GM21528 (cell line): ENCODE results near the gene SLC16A6.
"Not testable (repeated sequence)": the region's sequence is repeated elsewhere in the genome, so short reads cannot be mapped to it uniquely, and the experiment has no call there.

Experiments
- ATAC-seq: cut with Tn5 transposase; IDR thresholded peaks from one replicate; pipeline ENCODE4 v1.9.1; 2021; ENCODE audit warnings: mild to moderate bottlenecking, moderate library complexity; ENCODE audit not compliant: unreplicated experiment, low FRiP score

SLC16A6 gene

GRCh38 chr17:68290955-68291835 lies at the start of gene SLC16A6, which contains the start of gene ARSG:
Gene SLC16A6, minus strand, starts transcription at chr17:68291127. Its CDS starts 12,807 bp downstream, at chr17:68278320.
Gene ARSG, plus strand, starts transcription at chr17:68291495. Its CDS starts 15,999 bp downstream, at chr17:68307494.
- ATAC-seq: peak; percentile 52

- ATAC-seq: no peak
Observed at GRCh38 chr17:68334393-68334792, 43.5 kb upstream of the SLC16A6 start.

- not testable (repeated sequence) for ATAC-seq
Observed at GRCh38 chr17:68331932-68332331, 41.0 kb upstream of the SLC16A6 start.

- no peak for ATAC-seq
Observed at GRCh38 chr17:68329331-68329730, 38.4 kb upstream of the SLC16A6 start.

GRCh38 chr17:68328676-68329075 lies 37.7 kb upstream of the SLC16A6 start:
- no peak for ATAC-seq

- ATAC-seq: no peak
Observed at GRCh38 chr17:68327823-68328557, 37.1 kb upstream of the SLC16A6 start.

GRCh38 chr17:68326681-68327080 lies 35.8 kb upstream of the SLC16A6 start:
- ATAC-seq: no peak

- no peak for ATAC-seq
Observed at GRCh38 chr17:68325961-68326360, 35.0 kb upstream of the SLC16A6 start.

GRCh38 chr17:68324654-68325336 lies 33.9 kb upstream of the SLC16A6 start:
- no peak for ATAC-seq

GRCh38 chr17:68324114-68324513 lies 33.2 kb upstream of the SLC16A6 start:
- ATAC-seq: no peak

GRCh38 chr17:68322630-68323029 lies 31.7 kb upstream of the SLC16A6 start:
- ATAC-seq: no peak

GRCh38 chr17:68321556-68321954 lies 30.6 kb upstream of the SLC16A6 start:
- ATAC-seq: no peak

- ATAC-seq: no peak
Observed at GRCh38 chr17:68320943-68321555, 30.1 kb upstream of the SLC16A6 start.

- no peak for ATAC-seq
Observed at GRCh38 chr17:68320311-68320865, 29.5 kb upstream of the SLC16A6 start.

- ATAC-seq: no peak
Observed at GRCh38 chr17:68319410-68320162, 28.7 kb upstream of the SLC16A6 start.

- ATAC-seq: no peak
Observed at GRCh38 chr17:68318103-68318991, 27.4 kb upstream of the SLC16A6 start.

GRCh38 chr17:68317458-68317857 lies 26.5 kb upstream of the SLC16A6 start:
- no peak for ATAC-seq

- no peak for ATAC-seq
Observed at GRCh38 chr17:68315930-68316329, 25.0 kb upstream of the SLC16A6 start.
